Spleen (tissue), 7 donors: ENCODE results near the gene DOK7.

ENCODE experiments used
- CTCF ChIP-seq, 11 experiments: fragments of 200-600 bp in 7 of 11; fragments of 450-650 bp in 4 of 11; sonication (generic) in 4 of 11; IDR thresholded peaks in 8 of 11; conservative IDR thresholded peaks in 3 of 11; 1 replicate in 7 of 11; 2 replicates in 4 of 11; pipeline versions ENCODE4 v1.4.0 to v1.8.0; 2016 to 2021; ENCODE audit warnings: antibody characterized with exemption in 11 of 11, inconsistent platforms in 4 of 11, mild to moderate bottlenecking in 1 of 11
- POLR2AphosphoS5 ChIP-seq, 3 donors: sonication (generic); formaldehyde crosslinking; IDR thresholded peaks; one replicate each; pipeline ENCODE4 v1.5.1; 2017; ENCODE audit warnings: antibody characterized with exemption in 3 of 3
- donor health status: DM: no; HTN: no; CAD: no; lungs with moderate emphysema.
- donor health status: DM: no; HTN: no; CAD: no.
- donor health status: DM: no; HTN: no; CAD: no.

GRCh38 chr4:3519468-3520264 lies 56.6 kb downstream of the DOK7 start:
- TF ChIP-seq CTCF (IDR thresholded peaks at IDR 0.05 in 8 of 11, conservative IDR thresholded peaks at IDR 0.05 in 3 of 11) (no peak), POLR2AphosphoS5 (IDR thresholded peaks at IDR 0.05) (no peak)
